Measurements from ENCODE around the gene GPR132. TPM values are rescaled to one million over a fixed set of nuclear protein-coding genes. Genes with fewer than 3 reads are reported as not detected.

GPR132 gene
- total and polyA plus RNA-seq, 2 donors (not counting 3 experiments of a cell fraction or from before 2014, with no cell fraction given), result not detected

- H3K4me3 ChIP-seq (replicated peaks in 1 of 3; ENCODE audit: insufficient read depth in 1 of 3, low read depth in 1 of 3, low read length in 3 of 3), result no peak overlapping the region
- H3K4me1 ChIP-seq (ENCODE audit: control insufficient read depth, extremely low read depth, insufficient read depth, low read length), result no peaks in the 10 kb centered on the region
- no peaks in the 10 kb centered on the region for H3K79me2 ChIP-seq (ENCODE audit: control insufficient read depth, insufficient read depth, low read length)
- no peaks in the 10 kb centered on the region for H3K27me3 ChIP-seq (ENCODE audit: control insufficient read depth in 2 of 2, insufficient read depth in 2 of 2, low read length in 2 of 2)
- FAIRE-seq (no peak), DNase-seq (ENCODE audit: low read depth, low spot score) (no peak)
- H3K9me3 ChIP-seq (replicated peaks; ENCODE audit: control insufficient read depth, insufficient read depth, low read length), result no peaks in the 10 kb centered on the region
- no peaks in the 10 kb centered on the region for H4K20me1 ChIP-seq (replicated peaks; ENCODE audit: control insufficient read depth, extremely low read depth, insufficient read depth, low read length)
- no peak overlapping the region for H3K27ac ChIP-seq (ENCODE audit: insufficient read depth, low read depth, low read length)
- POLR2A ChIA-PET, result no interaction called here
- no peak overlapping the region for H3K4me2 ChIP-seq (ENCODE audit: insufficient read depth, low read length)
- intact Hi-C loops (cut with micrococcal nuclease), result no loop called here
- no peaks in the 10 kb centered on the region for H3K36me3 ChIP-seq (ENCODE audit: control insufficient read depth in 2 of 2, extremely low read depth in 1 of 2, insufficient read depth in 2 of 2, low read length in 2 of 2)
- H3K9me1 ChIP-seq (replicated peaks; ENCODE audit: control insufficient read depth, extremely low read depth, insufficient read depth, low read length), result no peaks in the 10 kb centered on the region
- dilution Hi-C loops (cut with MboI; ENCODE audit: extremely low pct_ligation_motif_present, low sequenced_read_pairs), result loop anchor here (10.0 kb wide), 1 partner anchor 135 kb away; no protein-coding TSS in a partner anchor
- TF ChIP-seq MAX (IDR thresholded peaks at IDR 0.05; ENCODE audit: insufficient read depth, insufficient read length), result no peak
- no peak for TF ChIP-seq EZH2 (IDR thresholded peaks at IDR 0.05; ENCODE audit: borderline replicate concordance, low read depth, low read length, severe bottlenecking)
- TF ChIP-seq GATA2 (IDR thresholded peaks at IDR 0.05; ENCODE audit: insufficient read depth, insufficient read length, low read depth, low read length), result no peak
- TF ChIP-seq JUN (IDR thresholded peaks at IDR 0.05; ENCODE audit: borderline replicate concordance, insufficient read depth, insufficient read length, low read depth), result no peak
- no peak for TF ChIP-seq POLR2AphosphoS5 (IDR thresholded peaks at IDR 0.05; ENCODE audit: insufficient read depth, low read depth, low read length)
- TF ChIP-seq CTCF (IDR thresholded peaks at IDR 0.05; ENCODE audit: extremely low read depth in 1 of 2, insufficient read depth in 1 of 2, low read depth in 1 of 2, low read length in 2 of 2), result no peak
- no peak for TF ChIP-seq POLR2A (IDR thresholded peaks at IDR 0.05; ENCODE audit: low read depth, low read length)
- no peak for TF ChIP-seq FOS (IDR thresholded peaks at IDR 0.05; ENCODE audit: borderline replicate concordance, insufficient read depth, low read length)
- no peak for TF ChIP-seq MYC (IDR thresholded peaks at IDR 0.05; ENCODE audit: low read depth, low read length)
- H3K9ac ChIP-seq (replicated peaks; ENCODE audit: extremely low read depth, insufficient read depth, low read length), result no peak overlapping the region
- no TSS peak for BruUV-seq (replicated peaks)
- H2AFZ ChIP-seq (ENCODE audit: low read depth, low read length), result no peak overlapping the region
- CTCF ChIA-PET, result interaction anchor here (0.8 to 2.2 kb wide), 2 partner anchors 13 to 20 kb away, joined by 4 to 5 read pairs; no protein-coding TSS in a partner anchor
Observed at GRCh38 chr14:105069871-105070759, 4.9 kb upstream of the GPR132 start.
